ENCODE measurements around the gene PATE3.

- TF ChIP-seq CTCF (IDR thresholded peaks at IDR 0.05) = no peak
- no peak for TF ChIP-seq EP300 (IDR thresholded peaks at IDR 0.05; ENCODE audit: low read depth)
- TF ChIP-seq POLR2A (IDR thresholded peaks at IDR 0.05) = no peak
These were observed 17.3 kb upstream of the PATE3 start for GRCh38 chr11:125770583-125770982.
